Measurements from ENCODE around the gene NUP205. TPM values are rescaled to one million over a fixed set of nuclear protein-coding genes. Genes with fewer than 3 reads are reported as not detected.

The NUP205 gene
- total RNA-seq, 1 experiment from 2014 or later = 171 TPM

DNA sequence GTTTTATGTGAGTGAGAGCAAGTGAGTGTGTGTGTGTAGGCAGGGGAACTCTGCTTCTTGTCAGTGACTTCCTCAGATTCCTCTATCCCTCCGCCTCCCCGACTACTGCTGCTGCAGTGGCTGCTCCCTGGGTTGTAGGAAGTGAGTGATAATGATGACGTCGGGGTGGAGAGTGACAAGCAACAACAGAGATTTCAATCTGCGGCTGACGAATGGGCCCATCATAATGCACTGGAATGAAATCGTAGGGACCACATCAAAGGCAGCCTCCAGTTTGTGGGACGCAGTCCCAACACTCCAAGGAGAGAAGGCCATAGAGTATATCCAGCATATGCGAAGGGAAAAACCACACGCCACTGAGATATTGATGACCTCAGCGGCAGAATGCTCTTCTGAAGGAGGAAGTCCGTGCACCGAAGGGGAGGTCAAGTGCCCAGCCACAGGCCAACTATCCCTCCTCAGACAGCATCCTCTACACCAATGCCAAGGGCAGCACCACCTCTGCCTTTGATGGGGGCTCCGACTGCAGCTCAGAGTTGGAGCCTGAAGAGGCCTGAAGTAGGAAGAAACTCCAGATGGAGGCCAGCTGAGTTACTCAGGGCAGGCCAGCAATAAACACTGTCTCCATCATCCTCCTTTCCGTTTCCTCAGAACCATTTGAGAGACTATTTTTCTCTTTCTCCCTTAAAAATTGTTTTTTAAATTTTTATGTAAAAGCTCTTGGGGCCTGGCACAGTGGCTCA lies 93.3 kb downstream of the NUP205 start (continued):
- TF ChIP-seq ZNF532 (CRISPR knock-in tag; IDR thresholded peaks at IDR 0.05; ENCODE audit: borderline replicate concordance) = no peak
- TF ChIP-seq E2F1 (CRISPR knock-in tag; IDR thresholded peaks at IDR 0.05) = no peak
- TF ChIP-seq, protein P1, sequence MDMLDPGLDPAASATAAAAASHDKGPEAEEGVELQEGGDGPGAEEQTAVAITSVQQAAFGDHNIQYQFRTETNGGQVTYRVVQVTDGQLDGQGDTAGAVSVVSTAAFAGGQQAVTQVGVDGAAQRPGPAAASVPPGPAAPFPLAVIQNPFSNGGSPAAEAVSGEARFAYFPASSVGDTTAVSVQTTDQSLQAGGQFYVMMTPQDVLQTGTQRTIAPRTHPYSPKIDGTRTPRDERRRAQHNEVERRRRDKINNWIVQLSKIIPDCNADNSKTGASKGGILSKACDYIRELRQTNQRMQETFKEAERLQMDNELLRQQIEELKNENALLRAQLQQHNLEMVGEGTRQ (CRISPR knock-in tag; IDR thresholded peaks at IDR 0.05) = no peak

DNA sequence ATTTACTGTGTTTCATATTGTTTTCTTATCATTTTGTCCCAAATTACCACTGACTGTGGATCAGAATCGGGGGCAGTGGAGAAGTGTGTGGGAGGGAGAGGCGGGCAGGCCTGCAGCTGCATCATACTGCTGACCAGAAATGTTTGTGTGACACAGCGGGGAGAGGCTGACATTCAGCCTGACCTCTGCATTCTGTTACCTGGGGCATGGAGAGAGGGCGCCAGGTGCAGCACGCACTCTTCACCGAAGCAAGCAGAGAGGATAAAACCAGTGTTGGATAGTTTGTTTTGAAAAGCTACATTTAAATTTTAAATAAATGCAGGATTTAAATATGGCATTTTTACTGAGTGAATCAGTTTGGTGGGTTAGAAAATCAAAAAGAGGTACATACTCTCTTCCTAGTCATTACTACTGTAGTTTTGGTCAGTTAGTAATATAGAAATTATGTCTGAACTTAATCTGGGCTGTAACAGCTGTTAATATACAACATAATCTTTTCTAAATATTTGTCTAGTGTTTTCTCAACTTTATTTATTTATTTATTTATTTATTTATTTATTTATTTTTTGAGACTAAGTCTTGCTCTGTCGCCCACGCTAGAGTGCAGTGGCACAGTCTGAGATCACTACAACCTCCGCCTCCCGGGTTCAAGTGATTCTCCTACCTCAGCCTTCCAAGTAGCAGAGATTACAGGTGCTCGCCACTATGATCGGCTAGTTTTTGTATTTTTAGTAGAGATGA lies 95.8 kb downstream of the NUP205 start:
- CTCF ChIA-PET = interaction anchor here (0.7 kb wide), 1 partner anchor 134 kb away, joined by 4 read pairs; no protein-coding TSS in a partner anchor
- Mint-ChIP-seq H3K4me1 (peaks cover 8% of the 10 kb centered on the region), H3K27me3 (ENCODE audit: low read depth) (no peaks in the 10 kb centered on the region), H3K9me3 (no peaks in the 10 kb centered on the region), H3K36me3 (peaks cover 13% of the 10 kb centered on the region), H3K27ac (peak overlapping the region; percentile 68; the same call in 1 of the 2 replicates), H3K4me3 (no peak overlapping the region)
- no peak for DNase-seq (ENCODE audit: low spot score)
- ATAC-seq = peak; percentile 78
- TF ChIP-seq GABPB1 (CRISPR knock-in tag; IDR thresholded peaks at IDR 0.05) = no peak
- no peak for TF ChIP-seq ETV6 (CRISPR knock-in tag; IDR thresholded peaks at IDR 0.05)
- no peak for TF ChIP-seq ZNF416 (CRISPR knock-in tag; IDR thresholded peaks at IDR 0.05)
- TF ChIP-seq, protein P2, sequence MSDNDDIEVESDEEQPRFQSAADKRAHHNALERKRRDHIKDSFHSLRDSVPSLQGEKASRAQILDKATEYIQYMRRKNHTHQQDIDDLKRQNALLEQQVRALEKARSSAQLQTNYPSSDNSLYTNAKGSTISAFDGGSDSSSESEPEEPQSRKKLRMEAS (CRISPR knock-in tag; IDR thresholded peaks at IDR 0.05) = no peak
- TF ChIP-seq EMX1 (CRISPR knock-in tag; IDR thresholded peaks at IDR 0.05) = no peak
- no peak for TF ChIP-seq ELF4 (CRISPR knock-in tag; IDR thresholded peaks at IDR 0.05; ENCODE audit: low read depth)
- TF ChIP-seq FOXJ3 (CRISPR knock-in tag; IDR thresholded peaks at IDR 0.05; ENCODE audit: borderline replicate concordance) = no peak
- TF ChIP-seq TEAD1 (CRISPR knock-in tag; IDR thresholded peaks at IDR 0.05) = no peak
- TF ChIP-seq FOXP1 (CRISPR knock-in tag; IDR thresholded peaks at IDR 0.05; ENCODE audit: borderline replicate concordance) = no peak
- POLR2A ChIA-PET = no interaction called here

DNA sequence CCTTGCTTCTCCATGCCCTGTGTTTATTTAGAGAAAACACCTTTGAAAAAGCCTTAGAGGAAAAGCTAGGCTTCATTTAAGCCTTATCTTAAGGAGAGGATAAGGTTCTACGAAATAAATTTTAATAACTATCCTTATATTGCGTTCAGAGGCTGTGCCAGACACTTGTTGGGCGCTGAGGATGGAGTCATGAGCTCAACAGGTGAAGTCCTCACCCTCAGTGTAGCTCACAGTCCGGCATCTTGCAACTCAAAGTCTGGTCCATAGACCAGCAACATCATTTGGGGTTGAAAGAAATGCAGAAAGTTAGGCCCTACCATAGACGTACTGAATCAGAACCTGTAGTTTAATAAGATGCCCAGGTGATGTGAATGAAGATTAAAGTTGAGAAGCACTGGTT lies 100.8 kb downstream of the NUP205 start:
- Mint-ChIP-seq H3K27ac (no peak overlapping the region), H3K36me3 (no peaks in the 10 kb centered on the region), H3K4me3 (no peak overlapping the region), H3K9me3 (peaks cover 3% of the 10 kb centered on the region; the same call in 1 of the 2 replicates), H3K4me1 (peaks cover 14% of the 10 kb centered on the region), H3K27me3 (ENCODE audit: low read depth) (no peaks in the 10 kb centered on the region)
- DNase-seq (ENCODE audit: low spot score) (no peak), ATAC-seq (no peak)
- CTCF ChIA-PET = interaction anchor here (0.5 to 3.1 kb wide), 4 partner anchors 13 to 248 kb away, joined by 3 to 10 read pairs (median 5); no protein-coding TSS in a partner anchor
- POLR2A ChIA-PET = no interaction called here
- no peak for TF ChIP-seq ZNF671 (CRISPR knock-in tag; IDR thresholded peaks at IDR 0.05)
- TF ChIP-seq ATF6 (CRISPR knock-in tag; IDR thresholded peaks at IDR 0.05) = no peak
- TF ChIP-seq GABPB1 (CRISPR knock-in tag; IDR thresholded peaks at IDR 0.05) = no peak
- TF ChIP-seq ZNF317 (CRISPR knock-in tag; IDR thresholded peaks at IDR 0.05; ENCODE audit: borderline replicate concordance, low read depth) = no peak
- TF ChIP-seq, protein P3, sequence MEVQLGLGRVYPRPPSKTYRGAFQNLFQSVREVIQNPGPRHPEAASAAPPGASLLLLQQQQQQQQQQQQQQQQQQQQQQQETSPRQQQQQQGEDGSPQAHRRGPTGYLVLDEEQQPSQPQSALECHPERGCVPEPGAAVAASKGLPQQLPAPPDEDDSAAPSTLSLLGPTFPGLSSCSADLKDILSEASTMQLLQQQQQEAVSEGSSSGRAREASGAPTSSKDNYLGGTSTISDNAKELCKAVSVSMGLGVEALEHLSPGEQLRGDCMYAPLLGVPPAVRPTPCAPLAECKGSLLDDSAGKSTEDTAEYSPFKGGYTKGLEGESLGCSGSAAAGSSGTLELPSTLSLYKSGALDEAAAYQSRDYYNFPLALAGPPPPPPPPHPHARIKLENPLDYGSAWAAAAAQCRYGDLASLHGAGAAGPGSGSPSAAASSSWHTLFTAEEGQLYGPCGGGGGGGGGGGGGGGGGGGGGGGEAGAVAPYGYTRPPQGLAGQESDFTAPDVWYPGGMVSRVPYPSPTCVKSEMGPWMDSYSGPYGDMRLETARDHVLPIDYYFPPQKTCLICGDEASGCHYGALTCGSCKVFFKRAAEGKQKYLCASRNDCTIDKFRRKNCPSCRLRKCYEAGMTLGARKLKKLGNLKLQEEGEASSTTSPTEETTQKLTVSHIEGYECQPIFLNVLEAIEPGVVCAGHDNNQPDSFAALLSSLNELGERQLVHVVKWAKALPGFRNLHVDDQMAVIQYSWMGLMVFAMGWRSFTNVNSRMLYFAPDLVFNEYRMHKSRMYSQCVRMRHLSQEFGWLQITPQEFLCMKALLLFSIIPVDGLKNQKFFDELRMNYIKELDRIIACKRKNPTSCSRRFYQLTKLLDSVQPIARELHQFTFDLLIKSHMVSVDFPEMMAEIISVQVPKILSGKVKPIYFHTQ (CRISPR knock-in tag; IDR thresholded peaks at IDR 0.05) = no peak
- no peak for TF ChIP-seq MLX (CRISPR knock-in tag; IDR thresholded peaks at IDR 0.05)
- TF ChIP-seq, protein P2 (CRISPR knock-in tag; IDR thresholded peaks at IDR 0.05) = no peak
- no peak for TF ChIP-seq TEAD4 (CRISPR knock-in tag; IDR thresholded peaks at IDR 0.05)

Measured in WTC11 (cell line).